ENCODE measurements around the gene RNASEH2B. TPM values are rescaled to one million over a fixed set of nuclear protein-coding genes. Genes with fewer than 3 reads are reported as not detected.

Gene RNASEH2B
- polyA plus RNA-seq, 2 of the 4 experiments (the other 2 are of a cell fraction) = 27.5 to 73.5 TPM

- no peak for TF ChIP-seq CTCF (IDR thresholded peaks at IDR 0.05)
- no peak for TF ChIP-seq HOXA7 (CRISPR knock-in tag; IDR thresholded peaks at IDR 0.05)
- TF ChIP-seq CBX8 (IDR thresholded peaks at IDR 0.05) = no peak
- TF ChIP-seq KDM1A (IDR thresholded peaks at IDR 0.05; ENCODE audit: low read depth) = no peak
- no peak for TF ChIP-seq ZSCAN20 (CRISPR knock-in tag; IDR thresholded peaks at IDR 0.05)
- no peak for TF ChIP-seq CHD4 (IDR thresholded peaks at IDR 0.05; ENCODE audit: borderline replicate concordance)
- no peak for TF ChIP-seq RCOR1 (IDR thresholded peaks at IDR 0.05; ENCODE audit: low read depth, low read length)
- TF ChIP-seq FOSB (CRISPR knock-in tag; IDR thresholded peaks at IDR 0.05) = no peak
- TF ChIP-seq KDM5A (IDR thresholded peaks at IDR 0.05) = no peak
Measured at GRCh38 chr13:50911081-50911631, 1.6 kb downstream of the RNASEH2B start (continued).

DNA sequence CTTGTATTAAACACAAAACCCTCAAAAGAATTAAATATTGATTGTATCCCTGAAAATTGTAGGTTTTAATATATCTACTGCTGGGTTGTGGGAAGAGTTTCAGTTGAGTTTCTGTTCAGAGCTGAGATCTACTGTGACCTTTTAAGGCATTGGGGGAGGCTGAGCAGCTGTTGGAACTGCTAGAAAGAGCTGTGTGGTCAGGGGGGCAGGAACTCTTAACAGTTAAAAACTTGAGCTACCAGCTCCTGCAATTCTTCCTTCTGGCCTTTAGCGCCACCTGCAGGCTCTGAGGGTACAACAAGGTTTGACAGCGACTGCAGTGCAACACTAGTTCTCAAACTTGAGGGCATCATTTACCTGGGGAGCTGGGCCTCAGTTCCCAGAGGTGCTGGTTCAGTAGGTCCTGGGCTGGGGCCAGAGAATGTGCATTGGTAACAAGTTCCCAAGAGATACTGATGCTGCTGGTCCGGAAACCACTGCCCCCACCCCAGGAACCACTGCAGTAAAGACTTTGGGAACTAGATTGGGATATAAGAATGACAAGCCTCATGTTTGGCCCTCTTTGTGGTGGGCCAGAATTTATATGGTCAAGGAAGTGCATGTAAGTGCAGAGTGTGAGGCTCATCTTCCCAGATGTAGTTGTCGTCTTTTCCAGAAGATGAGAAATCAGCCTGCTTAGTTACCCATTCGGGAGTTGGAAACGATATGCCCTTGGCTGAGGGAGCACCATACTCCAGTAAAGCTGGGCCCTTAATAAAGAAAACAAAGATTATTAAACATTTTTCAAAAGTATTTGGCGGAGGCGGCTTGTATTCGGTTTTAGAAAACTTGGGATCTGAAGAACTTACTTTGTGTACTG, 2.6 kb downstream of the RNASEH2B start:
- ChIA-PET POLR2A (interaction anchor here (0.6 to 2.0 kb wide), 4 partner anchors 190 to 915 kb away, joined by 3 to 5 read pairs (median 3); partner anchors contain the start of gene TRIM13), CTCF (interaction anchor here (0.6 to 2.7 kb wide), 35 partner anchors 8 to 1261 kb away, joined by 3 to 12 read pairs (median 4); partner anchors contain the start of gene TRIM13)
- TF ChIP-seq ZFP36 (IDR thresholded peaks at IDR 0.05; ENCODE audit: borderline replicate concordance, partially characterized antibody) (no peak), RAD21 (conservative IDR thresholded peaks at IDR 0.05 in 1 of 2, IDR thresholded peaks at IDR 0.05 in 1 of 2) (peak; percentile 69 to 76), MAZ (IDR thresholded peaks at IDR 0.05; ENCODE audit: borderline replicate concordance, low read depth, low read length) (no peak), NR3C1 (IDR thresholded peaks at IDR 0.05) (no peak), EHMT2 (IDR thresholded peaks at IDR 0.05; ENCODE audit: low read depth) (no peak), SMC3 (IDR thresholded peaks at IDR 0.05) (peak; percentile 59), ESRRA (IDR thresholded peaks at IDR 0.05; ENCODE audit: borderline replicate concordance, low read length) (no peak), CTCF (IDR thresholded peaks at IDR 0.05) (peak; percentile 67)
- FAIRE-seq (no peak), DNase-seq (ENCODE audit: low read depth in 1 of 2, low spot score in 1 of 2) (peak; percentile 58 to 79), ATAC-seq (peak; percentile 14 to 49; a peak in 3 of 6 replicates)
- H3K27ac ChIP-seq = no peak overlapping the region
- no peak overlapping the region for H3K4me3 ChIP-seq
- peaks cover 18% of the 10 kb centered on the region for H3K4me1 ChIP-seq
- WGBS (ENCODE audit: missing lambda C conversion rate) = 68% methylated on average over 9 of the region's 9 CpGs
- no peaks in the 10 kb centered on the region for H3K9me3 ChIP-seq
- H3K4me2 ChIP-seq = peak overlapping the region; percentile 95

- peaks cover 18% of the 10 kb centered on the region for H3K4me1 ChIP-seq
- ChIA-PET POLR2A (no interaction called here), CTCF (interaction anchor here (0.6 to 2.7 kb wide), 9 partner anchors 9 to 937 kb away, joined by 3 to 10 read pairs (median 5); no protein-coding TSS in a partner anchor)
- H3K4me2 ChIP-seq = no peak overlapping the region
- H3K4me3 ChIP-seq = no peak overlapping the region
- 32% methylated on average over 2 of the region's 2 CpGs for WGBS (ENCODE audit: missing lambda C conversion rate)
- FAIRE-seq (no peak), DNase-seq (ENCODE audit: low read depth in 1 of 2, low spot score in 1 of 2) (no peak), ATAC-seq (no peak)
- TF ChIP-seq POLR2A (IDR thresholded peaks at IDR 0.05; ENCODE audit: low read length) = no peak
- no peak for TF ChIP-seq FOXS1 (CRISPR knock-in tag; IDR thresholded peaks at IDR 0.05)
- no peak for TF ChIP-seq ZNF302 (CRISPR knock-in tag; IDR thresholded peaks at IDR 0.05)
- TF ChIP-seq, protein P1, sequence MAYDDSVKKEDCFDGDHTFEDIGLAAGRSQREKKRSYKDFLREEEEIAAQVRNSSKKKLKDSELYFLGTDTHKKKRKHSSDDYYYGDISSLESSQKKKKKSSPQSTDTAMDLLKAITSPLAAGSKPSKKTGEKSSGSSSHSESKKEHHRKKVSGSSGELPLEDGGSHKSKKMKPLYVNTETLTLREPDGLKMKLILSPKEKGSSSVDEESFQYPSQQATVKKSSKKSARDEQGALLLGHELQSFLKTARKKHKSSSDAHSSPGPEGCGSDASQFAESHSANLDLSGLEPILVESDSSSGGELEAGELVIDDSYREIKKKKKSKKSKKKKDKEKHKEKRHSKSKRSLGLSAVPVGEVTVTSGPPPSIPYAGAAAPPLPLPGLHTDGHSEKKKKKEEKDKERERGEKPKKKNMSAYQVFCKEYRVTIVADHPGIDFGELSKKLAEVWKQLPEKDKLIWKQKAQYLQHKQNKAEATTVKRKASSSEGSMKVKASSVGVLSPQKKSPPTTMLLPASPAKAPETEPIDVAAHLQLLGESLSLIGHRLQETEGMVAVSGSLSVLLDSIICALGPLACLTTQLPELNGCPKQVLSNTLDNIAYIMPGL (CRISPR knock-in tag; IDR thresholded peaks at IDR 0.05; ENCODE audit: borderline replicate concordance) = no peak
- no peak for TF ChIP-seq HDAC2 (IDR thresholded peaks at IDR 0.05)
- TF ChIP-seq RAD21 (conservative IDR thresholded peaks at IDR 0.05 in 1 of 2, IDR thresholded peaks at IDR 0.05 in 1 of 2) = no peak
- no peak for TF ChIP-seq TFCP2L1 (CRISPR knock-in tag; IDR thresholded peaks at IDR 0.05)
- no peak for TF ChIP-seq RARB (CRISPR knock-in tag; IDR thresholded peaks at IDR 0.05)
- TF ChIP-seq EHF (CRISPR knock-in tag; IDR thresholded peaks at IDR 0.05) = no peak
- TF ChIP-seq ZSCAN20 (CRISPR knock-in tag; IDR thresholded peaks at IDR 0.05) = no peak
- TF ChIP-seq USF2 (IDR thresholded peaks at IDR 0.05) = no peak
- no peak for TF ChIP-seq KDM1A (IDR thresholded peaks at IDR 0.05; ENCODE audit: low read depth)
- no peak for TF ChIP-seq JUN (IDR thresholded peaks at IDR 0.05)
- TF ChIP-seq SREBF2 (IDR thresholded peaks at IDR 0.05) = no peak
- no peaks in the 10 kb centered on the region for H3K9me3 ChIP-seq
- H3K27ac ChIP-seq = no peak overlapping the region
Measured at GRCh38 chr13:50912851-50913250, 3.3 kb downstream of the RNASEH2B start.
